Gastroesophageal sphincter (tissue), 4 donors: ENCODE data around the gene COLEC11. TPM values are rescaled to one million over a fixed set of nuclear protein-coding genes. Genes with fewer than 3 reads are reported as not detected.

Experiments used
- ATAC-seq: fragments of 150-250 bp; one replicate; pipeline ENCODE4 v1.9.1; 2016; ENCODE audit warnings: mild to moderate bottlenecking, moderate library complexity
- H3K27ac ChIP-seq, 4 donors: fragments of 200-600 bp; sonication (generic) in 3 of 4; 1 replicate in 3 of 4; 2 replicates in 1 of 4; pipeline ENCODE4 v1.5.1; 2016 to 2019
- H3K27me3 ChIP-seq: fragments of 200-600 bp; sonication (generic); one replicate; pipeline ENCODE4 v1.5.1; 2019
- H3K36me3 ChIP-seq, 2 donors: fragments of 200-600 bp; sonication (generic); one replicate each; pipeline ENCODE4 v1.5.1; 2019; ENCODE audit warnings: control low read depth in 1 of 2
- H3K4me1 ChIP-seq, 3 donors: fragments of 200-600 bp; sonication (generic); 1 replicate in 2 of 3; 2 replicates in 1 of 3; pipeline ENCODE4 v1.5.1; 2016 to 2019; ENCODE audit warnings: control low read depth in 2 of 3
- H3K4me3 ChIP-seq, 2 donors: fragments of 200-600 bp; sonication (generic); one replicate each; pipeline ENCODE4 v1.5.1; 2019; ENCODE audit warnings: mild to moderate bottlenecking in 1 of 2, moderate library complexity in 1 of 2
- H3K9me3 ChIP-seq, 3 donors: fragments of 200-600 bp; sonication (generic); one replicate each; pipeline ENCODE4 v1.5.1; 2017 to 2019; ENCODE audit warnings: control low read depth in 2 of 3
- CTCF ChIP-seq, 4 experiments: fragments of 200-600 bp in 2 of 4; fragments of 450-650 bp in 2 of 4; sonication (generic) in 1 of 4; IDR thresholded peaks; one replicate each; pipeline ENCODE4 v1.5.1; 2017 to 2019; ENCODE audit warnings: antibody characterized with exemption in 4 of 4, mild to moderate bottlenecking in 2 of 4, moderate library complexity in 2 of 4
- EP300 ChIP-seq: sonication (generic); formaldehyde crosslinking; IDR thresholded peaks from one replicate; pipeline ENCODE4 v1.6.1; 2017; ENCODE audit warnings: antibody characterized with exemption, mild to moderate bottlenecking
- POLR2A ChIP-seq, 2 donors: fragments of 450-650 bp; IDR thresholded peaks; one replicate each; pipeline ENCODE4 v1.6.1; 2017; ENCODE audit warnings: antibody characterized with exemption in 2 of 2, mild to moderate bottlenecking in 2 of 2, moderate library complexity in 1 of 2
- POLR2AphosphoS5 ChIP-seq: sonication (generic); formaldehyde crosslinking; IDR thresholded peaks from one replicate; pipeline ENCODE4 v1.6.1; 2017; ENCODE audit warnings: antibody characterized with exemption
- WGBS, 2 donors: methylation state at CpG; one replicate each; pipeline ENCODE4 v1.1.5; 2018; ENCODE audit warnings: low coverage in 1 of 2; 5-methylcytosine and 5-hydroxymethylcytosine counted together
- total RNA-seq, 4 donors: library from RNA; depleted of rRNA; stranded (reverse); fragments of >200 nt; gene quantifications; one replicate each; pipeline ENCODE4 v1.1.0, GENCODE V29; 2016

COLEC11 gene
- total RNA-seq, 4 donors from 2014 or later: 0.57 to 5.0 (median 3.1) TPM

- TF ChIP-seq EP300 (no peak), POLR2AphosphoS5 (no peak), POLR2A (IDR thresholded peaks at IDR 0.05) (no peak), CTCF (IDR thresholded peaks at IDR 0.05) (no peak)
- 66 to 93% methylated on average over 7 to 8 of the region's 8 CpGs for WGBS, 2 donors
- Histone ChIP-seq H3K36me3 (no peaks in the 10 kb centered on the region), H3K9me3 (no peaks in the 10 kb centered on the region), H3K4me1 (peaks cover 0 to 7% (median 0%) of the 10 kb centered on the region in 3 donors), H3K27ac (no peak overlapping the region), H3K27me3 (peaks cover 23% of the 10 kb centered on the region), H3K4me3 (no peak overlapping the region)
- ATAC-seq: no peak
Observed at GRCh38 chr2:3664925-3665324, 70.0 kb downstream of the COLEC11 start.

GRCh38 chr2:3665886-3666612 is 71.1 kb downstream of the COLEC11 start:
- TF ChIP-seq POLR2A (IDR thresholded peaks at IDR 0.05) (no peak), EP300 (no peak), POLR2AphosphoS5 (no peak), CTCF (IDR thresholded peaks at IDR 0.05) (no peak)
- Histone ChIP-seq H3K9me3 (no peaks in the 10 kb centered on the region), H3K4me3 (no peak overlapping the region), H3K27me3 (peaks cover 27% of the 10 kb centered on the region), H3K27ac (no peak overlapping the region), H3K4me1 (peaks cover 0 to 7% (median 0%) of the 10 kb centered on the region in 3 donors), H3K36me3 (no peaks in the 10 kb centered on the region)
- 69 to 82% methylated on average over 3 to 11 of the region's 16 CpGs for WGBS, 2 donors
- ATAC-seq: no peak

GRCh38 chr2:3666613-3666975 is 71.7 kb downstream of the COLEC11 start:
- Histone ChIP-seq H3K4me3 (no peak overlapping the region), H3K27me3 (peaks cover 27% of the 10 kb centered on the region), H3K36me3 (no peaks in the 10 kb centered on the region), H3K27ac (no peak overlapping the region), H3K9me3 (no peaks in the 10 kb centered on the region), H3K4me1 (peaks cover 0 to 7% (median 0%) of the 10 kb centered on the region in 3 donors)
- no peak for ATAC-seq
- 82 to 89% methylated on average over 5 to 6 of the region's 18 CpGs for WGBS, 2 donors
- TF ChIP-seq POLR2A (IDR thresholded peaks at IDR 0.05): no peak
- no peak for TF ChIP-seq POLR2AphosphoS5
- TF ChIP-seq CTCF (IDR thresholded peaks at IDR 0.05): no peak
- TF ChIP-seq EP300: no peak

GRCh38 chr2:3667151-3667631 is 72.3 kb downstream of the COLEC11 start:
- H3K9me3 ChIP-seq: no peaks in the 10 kb centered on the region
- no peak overlapping the region for H3K27ac ChIP-seq
- no peak for ATAC-seq
- H3K4me1 ChIP-seq: peaks cover 0 to 7% (median 0%) of the 10 kb centered on the region in 3 donors
- H3K36me3 ChIP-seq: no peaks in the 10 kb centered on the region
- WGBS, 2 donors: 37% methylated on average over 11 of the region's 23 CpGs; no CpG with 5 or more reads in 1 of the 2 donors
- TF ChIP-seq POLR2AphosphoS5: no peak
- TF ChIP-seq POLR2A (IDR thresholded peaks at IDR 0.05): no peak
- no peak for TF ChIP-seq EP300
- TF ChIP-seq CTCF (IDR thresholded peaks at IDR 0.05): no peak
- peaks cover 27% of the 10 kb centered on the region for H3K27me3 ChIP-seq
- no peak overlapping the region for H3K4me3 ChIP-seq

- H3K9me3 ChIP-seq: no peaks in the 10 kb centered on the region
- TF ChIP-seq EP300 (no peak), POLR2AphosphoS5 (no peak), CTCF (IDR thresholded peaks at IDR 0.05) (no peak), POLR2A (IDR thresholded peaks at IDR 0.05) (no peak)
- H3K4me1 ChIP-seq: peaks cover 0 to 7% (median 0%) of the 10 kb centered on the region in 3 donors
- no peak overlapping the region for H3K4me3 ChIP-seq
- H3K27me3 ChIP-seq: peaks cover 33% of the 10 kb centered on the region
- no peak for ATAC-seq
- H3K27ac ChIP-seq: no peak overlapping the region
- no peaks in the 10 kb centered on the region for H3K36me3 ChIP-seq
- WGBS, 2 donors: 84 to 88% methylated on average over 4 to 8 of the region's 8 CpGs
Observed at GRCh38 chr2:3669656-3670055, 74.7 kb downstream of the COLEC11 start.
